Bronchial epithelial cell (primary cell): ENCODE measurements around the gene PAF1. TPM values are rescaled to one million over a fixed set of nuclear protein-coding genes. Genes with fewer than 3 reads are reported as not detected.

Experiments used
- DNase-seq: peaks from one replicate; pipeline ENCODE4 v3.0.0-alpha.2; 2010; ENCODE audit warnings: low read depth
- FAIRE-seq: peaks from 2 replicates; lab custom pipeline; 2011; peaks lifted over from hg19 to GRCh38; lab: Jason Lieb, UNC
- H3K27me3 ChIP-seq: 2 replicates; pipeline ENCODE4 v1.5.1; 2011; ENCODE audit warnings: low read length; ENCODE audit not compliant: control insufficient read depth, insufficient read depth
- H3K36me3 ChIP-seq: 2 replicates; pipeline ENCODE4 v1.5.1; 2011; ENCODE audit warnings: low read length; ENCODE audit not compliant: control insufficient read depth, insufficient read depth
- H3K4me3 ChIP-seq: 2 replicates; pipeline ENCODE4 v1.5.1; 2011; ENCODE audit warnings: mild to moderate bottlenecking, low read depth, low read length, control low read depth
- total RNA-seq: library from RNA; depleted of rRNA; stranded (reverse); fragments of >200 nt; gene quantifications from 2 replicates; pipeline ENCODE4 v1.2.1, GENCODE V29; 2014
- TF ChIP-seq, protein P1 (sequence below): IDR thresholded peaks from 2 replicates; pipeline ENCODE4 v1.5.1; 2011; ENCODE audit warnings: mild to moderate bottlenecking, moderate library complexity, low read length, control low read depth, inconsistent platforms; ENCODE audit not compliant: insufficient read depth, severe bottlenecking

Gene PAF1
- total RNA-seq, 1 donor from 2014 or later, result 31.6 TPM

GRCh38 chr19:39375929-39376328, 15.0 kb downstream of the PAF1 start:
- Histone ChIP-seq H3K36me3 (peaks cover 42% of the 10 kb centered on the region), H3K4me3 (no peak overlapping the region), H3K27me3 (no peaks in the 10 kb centered on the region)
- FAIRE-seq (no peak), DNase-seq (no peak)
- TF ChIP-seq, protein P1, sequence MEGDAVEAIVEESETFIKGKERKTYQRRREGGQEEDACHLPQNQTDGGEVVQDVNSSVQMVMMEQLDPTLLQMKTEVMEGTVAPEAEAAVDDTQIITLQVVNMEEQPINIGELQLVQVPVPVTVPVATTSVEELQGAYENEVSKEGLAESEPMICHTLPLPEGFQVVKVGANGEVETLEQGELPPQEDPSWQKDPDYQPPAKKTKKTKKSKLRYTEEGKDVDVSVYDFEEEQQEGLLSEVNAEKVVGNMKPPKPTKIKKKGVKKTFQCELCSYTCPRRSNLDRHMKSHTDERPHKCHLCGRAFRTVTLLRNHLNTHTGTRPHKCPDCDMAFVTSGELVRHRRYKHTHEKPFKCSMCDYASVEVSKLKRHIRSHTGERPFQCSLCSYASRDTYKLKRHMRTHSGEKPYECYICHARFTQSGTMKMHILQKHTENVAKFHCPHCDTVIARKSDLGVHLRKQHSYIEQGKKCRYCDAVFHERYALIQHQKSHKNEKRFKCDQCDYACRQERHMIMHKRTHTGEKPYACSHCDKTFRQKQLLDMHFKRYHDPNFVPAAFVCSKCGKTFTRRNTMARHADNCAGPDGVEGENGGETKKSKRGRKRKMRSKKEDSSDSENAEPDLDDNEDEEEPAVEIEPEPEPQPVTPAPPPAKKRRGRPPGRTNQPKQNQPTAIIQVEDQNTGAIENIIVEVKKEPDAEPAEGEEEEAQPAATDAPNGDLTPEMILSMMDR, result no peak

DNA sequence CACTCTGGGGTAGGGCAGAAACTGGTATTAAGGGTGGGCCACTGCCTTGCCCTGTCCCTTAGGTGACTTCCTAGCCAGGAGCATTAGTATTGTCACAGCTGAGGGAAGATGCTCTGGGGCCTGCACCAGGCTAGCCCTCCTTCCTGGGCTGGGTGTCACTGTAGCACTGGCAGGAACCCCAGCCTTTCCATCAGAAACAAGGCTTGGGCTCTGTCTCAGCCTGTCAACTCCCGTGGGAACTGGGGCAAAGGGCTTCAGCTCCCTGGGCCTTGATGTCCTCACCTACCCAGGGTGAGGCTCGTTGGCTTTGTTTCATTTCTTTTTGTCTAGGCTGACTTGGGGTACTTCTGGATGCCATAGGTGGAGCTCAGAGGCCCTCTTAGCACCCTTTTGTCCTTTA, 18.0 kb downstream of the PAF1 start:
- DNase-seq (no peak), FAIRE-seq (no peak)
- Histone ChIP-seq H3K4me3 (no peak overlapping the region), H3K36me3 (peaks cover 28% of the 10 kb centered on the region), H3K27me3 (no peaks in the 10 kb centered on the region)
- TF ChIP-seq, protein P1, result no peak

DNA sequence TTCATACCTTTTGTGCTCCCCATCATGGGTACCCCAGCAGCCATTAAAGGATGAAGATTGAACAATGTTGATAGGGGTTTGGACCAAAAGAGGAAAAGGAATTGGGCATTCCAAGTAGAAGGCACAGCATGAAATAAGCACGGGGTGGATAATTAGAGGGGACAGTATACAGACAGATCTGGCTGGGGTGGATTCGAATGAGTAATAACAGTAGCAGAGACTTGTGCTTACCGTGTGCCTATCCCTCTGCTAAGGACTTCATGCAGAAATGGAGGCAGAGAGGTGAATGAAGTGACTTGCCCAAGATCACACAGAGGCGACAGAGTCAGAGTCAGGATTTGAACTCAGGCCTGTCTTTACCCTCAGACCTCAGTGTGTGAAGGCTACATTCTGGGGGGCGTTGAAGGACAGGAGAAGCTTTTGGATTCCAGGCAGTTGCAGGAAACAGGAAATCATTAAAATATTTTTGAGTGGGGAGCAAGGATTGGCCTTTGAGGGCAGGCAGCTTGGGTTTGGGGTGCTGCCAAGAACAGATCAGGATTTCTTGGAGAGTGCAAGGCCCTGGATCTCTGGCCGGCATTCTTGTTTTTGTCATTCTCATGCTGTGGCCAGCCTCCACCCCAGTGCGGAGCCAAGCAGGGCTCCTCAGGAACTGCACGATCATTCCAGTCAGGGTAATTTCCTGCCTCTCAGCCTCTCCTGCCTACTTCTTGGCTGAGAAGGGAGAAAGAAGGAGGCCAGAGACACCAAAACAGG, 18.7 kb downstream of the PAF1 start:
- no peak for FAIRE-seq
- no peaks in the 10 kb centered on the region for H3K27me3 ChIP-seq
- no peak overlapping the region for H3K4me3 ChIP-seq
- no peak for DNase-seq
- TF ChIP-seq, protein P1, result no peak
- peaks cover 24% of the 10 kb centered on the region for H3K36me3 ChIP-seq

DNA sequence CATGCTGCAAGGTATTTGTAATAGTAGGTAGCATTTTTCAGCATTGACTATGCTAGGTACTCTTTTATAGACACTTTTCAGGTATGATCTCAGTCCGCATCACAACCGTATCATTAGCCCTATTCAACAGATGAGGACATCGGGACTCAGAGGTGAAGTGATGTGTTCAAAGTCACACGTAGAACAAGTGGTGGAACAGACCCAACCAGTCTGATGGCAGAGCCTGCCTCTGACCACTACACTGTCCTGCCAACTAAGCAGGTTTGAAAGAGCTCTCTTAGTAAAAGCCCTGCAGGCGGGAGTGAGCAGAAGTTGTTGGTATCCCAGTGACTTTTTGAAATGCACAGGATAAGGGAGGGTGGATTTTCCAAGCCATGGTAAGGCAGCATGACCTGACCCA, 20.2 kb downstream of the PAF1 start:
- Histone ChIP-seq H3K4me3 (no peak overlapping the region), H3K36me3 (peaks cover 14% of the 10 kb centered on the region), H3K27me3 (no peaks in the 10 kb centered on the region)
- FAIRE-seq (no peak), DNase-seq (peak; percentile 53)
- TF ChIP-seq, protein P1, result no peak

DNA sequence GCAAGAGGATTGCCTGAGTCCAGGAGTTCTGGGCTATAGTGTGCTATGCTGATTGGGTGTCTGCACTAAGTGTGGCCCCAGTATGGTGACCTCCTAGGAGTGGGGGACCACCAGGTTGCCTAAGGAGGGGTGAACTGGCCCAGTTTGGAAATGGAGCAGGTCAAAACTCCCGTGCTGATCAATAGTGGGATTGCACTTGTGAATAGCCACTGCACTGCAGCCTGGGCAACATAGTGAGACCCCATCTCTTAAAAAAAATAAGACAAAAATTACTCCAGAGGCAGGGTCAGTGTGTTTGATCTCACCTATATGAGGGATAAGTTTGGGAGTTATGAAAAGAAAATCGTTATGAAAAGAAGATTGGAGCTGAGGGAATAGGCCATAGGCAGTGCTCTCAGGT, 21.7 kb downstream of the PAF1 start:
- peaks cover 9% of the 10 kb centered on the region for H3K36me3 ChIP-seq
- FAIRE-seq, result no peak
- TF ChIP-seq, protein P1, result no peak
- H3K27me3 ChIP-seq, result no peaks in the 10 kb centered on the region
- DNase-seq, result no peak
- H3K4me3 ChIP-seq, result no peak overlapping the region

DNA sequence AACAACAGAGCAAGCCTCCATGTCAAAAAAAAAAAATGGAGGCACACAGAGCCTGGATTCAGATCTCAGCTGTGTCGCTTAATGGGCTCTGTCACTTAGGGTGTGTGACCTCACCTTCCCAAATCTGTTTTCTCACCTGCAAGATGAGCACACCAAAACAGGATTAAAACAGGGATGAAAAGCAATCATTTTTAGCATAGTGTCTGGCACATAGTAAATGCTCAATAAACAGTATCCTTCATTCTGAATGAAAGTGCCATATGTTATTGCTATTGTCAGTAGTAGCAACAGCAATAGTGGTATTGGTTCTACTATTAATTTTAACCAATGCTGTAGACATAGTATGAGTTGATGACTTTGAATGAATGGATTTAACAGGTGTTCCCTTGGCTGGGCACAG, 25.4 kb downstream of the PAF1 start:
- TF ChIP-seq, protein P1, result no peak
- DNase-seq, result no peak
- Histone ChIP-seq H3K36me3 (peaks cover 5% of the 10 kb centered on the region), H3K4me3 (no peak overlapping the region), H3K27me3 (no peaks in the 10 kb centered on the region)
- no peak for FAIRE-seq
